Measurements from ENCODE around the gene CDC34.

The CDC34 gene, protein sequence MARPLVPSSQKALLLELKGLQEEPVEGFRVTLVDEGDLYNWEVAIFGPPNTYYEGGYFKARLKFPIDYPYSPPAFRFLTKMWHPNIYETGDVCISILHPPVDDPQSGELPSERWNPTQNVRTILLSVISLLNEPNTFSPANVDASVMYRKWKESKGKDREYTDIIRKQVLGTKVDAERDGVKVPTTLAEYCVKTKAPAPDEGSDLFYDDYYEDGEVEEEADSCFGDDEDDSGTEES

GRCh38 chr19:531753-532560, at the start of gene CDC34:
Gene CDC34 (plus strand): TSS chr19:531760. CDS start chr19:531932, 172 bp downstream.
- no peak for DNase-seq (ENCODE audit: low spot score)

DNA sequence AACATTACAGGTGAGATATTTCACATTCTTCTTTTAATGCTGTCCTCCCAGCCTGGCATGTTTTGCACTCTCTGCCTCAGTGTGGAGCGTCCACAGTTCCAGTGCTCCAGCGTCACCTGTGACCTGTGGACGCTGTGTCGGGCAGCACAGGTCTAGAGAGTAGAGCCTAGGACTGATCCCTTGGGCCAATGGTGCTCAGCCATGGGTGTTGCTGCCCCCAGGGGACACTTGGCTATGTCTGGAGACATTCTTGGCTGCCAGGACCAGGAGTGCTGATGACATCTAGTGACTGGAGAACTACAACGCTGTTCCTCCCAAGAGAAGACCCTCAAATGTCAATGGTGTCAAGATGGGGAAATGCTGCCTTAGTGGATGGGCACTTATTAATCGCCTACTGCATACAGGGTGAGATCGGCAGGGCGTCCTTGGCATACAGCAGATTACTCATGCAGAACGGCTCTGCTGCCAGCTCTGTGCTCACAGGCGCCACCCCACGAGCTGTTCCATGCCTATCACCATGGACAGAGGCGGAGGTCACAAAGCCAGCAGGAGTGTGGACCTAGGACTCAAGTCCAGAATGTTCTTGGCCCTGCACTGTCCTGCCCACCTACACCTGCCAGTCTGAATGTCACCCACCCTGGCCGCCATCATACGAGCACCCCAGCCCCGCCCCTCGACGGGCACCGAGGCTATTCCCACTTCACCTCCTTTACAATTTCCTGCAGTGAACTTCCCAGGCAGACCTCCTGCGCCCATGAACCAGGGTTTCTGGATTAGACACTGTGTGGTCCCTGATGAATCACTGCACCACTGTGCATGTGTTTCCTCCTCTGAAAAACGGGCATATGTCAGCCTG, 49.1 kb upstream of the CDC34 start:
- no peak for DNase-seq (ENCODE audit: low spot score)

- no peak for DNase-seq (ENCODE audit: low spot score)
Measured at GRCh38 chr19:483332-484072, 48.1 kb upstream of the CDC34 start.

- no peak for DNase-seq (ENCODE audit: low spot score)
Measured at GRCh38 chr19:484494-484893, 47.1 kb upstream of the CDC34 start.

GRCh38 chr19:485077-485476, 46.5 kb upstream of the CDC34 start:
- DNase-seq (ENCODE audit: low spot score), result no peak

- DNase-seq (ENCODE audit: low spot score), result no peak
Measured at GRCh38 chr19:485583-486236, 45.9 kb upstream of the CDC34 start.

DNA sequence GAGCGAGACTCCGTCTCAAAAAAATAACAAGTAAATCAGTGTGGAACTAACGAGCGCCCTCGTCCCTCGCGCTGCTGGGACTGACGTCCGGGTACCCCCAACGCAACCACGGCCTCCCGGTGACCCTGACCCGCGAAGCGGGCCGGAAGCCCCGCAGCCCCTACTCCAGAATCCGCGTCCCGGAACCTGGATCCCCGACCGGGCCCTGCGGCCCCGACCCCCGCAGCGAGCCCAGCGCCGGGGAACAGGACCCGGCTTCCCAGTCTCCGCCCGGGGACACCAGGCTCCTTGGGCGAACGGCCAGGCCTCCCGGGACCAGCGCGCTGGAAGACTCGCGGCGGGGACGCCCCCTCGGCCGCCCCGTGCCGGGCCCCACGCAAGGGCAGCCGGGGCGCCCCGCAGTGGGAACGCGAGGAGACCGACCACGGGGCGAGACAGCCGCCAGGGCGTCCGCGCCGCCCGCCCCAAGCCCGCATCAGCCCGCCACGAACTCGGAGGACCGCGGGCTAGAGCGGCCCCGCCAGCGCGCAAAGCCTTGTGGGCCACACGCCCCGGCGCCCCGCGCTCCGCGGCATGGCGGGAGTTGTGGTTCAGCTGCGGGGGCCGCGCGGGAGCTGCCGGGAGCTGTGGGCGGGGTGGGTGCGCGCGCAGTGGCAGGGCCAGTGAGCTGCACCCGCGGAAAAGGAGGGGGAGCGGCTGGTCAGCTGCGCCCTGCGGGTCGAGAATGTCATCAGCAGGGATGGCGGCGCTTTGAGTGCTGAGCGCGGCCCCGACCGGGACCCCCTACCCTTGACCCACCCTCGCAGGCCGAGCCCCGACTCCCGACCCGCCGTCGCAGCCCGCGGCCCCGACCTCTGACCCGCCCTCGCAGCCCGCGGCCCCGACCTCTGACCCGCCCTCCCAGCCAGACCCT, 42.8 kb upstream of the CDC34 start:
- DNase-seq (ENCODE audit: low spot score), result peak; percentile 94

- DNase-seq (ENCODE audit: low spot score), result no peak
Measured at GRCh38 chr19:489418-490196, 42.0 kb upstream of the CDC34 start.

DNA sequence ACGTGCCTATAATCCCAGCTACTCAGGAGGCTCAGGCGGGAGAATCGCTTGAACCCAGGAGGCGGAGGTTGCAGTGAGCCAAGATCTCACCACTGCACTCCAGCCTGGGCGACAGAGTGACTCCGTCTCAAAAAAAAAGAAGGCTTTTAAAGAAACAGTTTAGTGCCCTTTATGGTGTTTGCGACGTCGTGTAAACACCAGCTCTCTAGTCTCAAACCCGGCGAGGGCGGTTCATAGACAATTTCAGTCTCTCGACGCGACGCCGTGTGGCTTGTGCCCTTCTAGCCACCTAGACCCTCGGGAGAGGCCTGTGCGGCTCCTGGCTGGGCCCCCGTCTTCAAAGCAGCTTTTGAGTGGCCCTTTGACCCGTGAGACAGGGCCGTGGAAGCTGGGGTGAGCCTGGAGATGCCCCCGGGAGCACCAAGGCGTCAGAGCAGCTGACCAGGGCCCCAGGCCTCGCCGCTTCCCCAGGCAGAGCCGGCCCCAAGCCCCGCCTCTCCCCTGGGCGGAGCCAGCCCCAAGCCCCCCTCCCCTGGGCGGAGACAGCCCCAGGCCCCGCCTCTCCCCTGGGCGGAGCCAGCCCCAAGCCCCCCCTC, 40.3 kb upstream of the CDC34 start:
- no peak for DNase-seq (ENCODE audit: low spot score)

DNA sequence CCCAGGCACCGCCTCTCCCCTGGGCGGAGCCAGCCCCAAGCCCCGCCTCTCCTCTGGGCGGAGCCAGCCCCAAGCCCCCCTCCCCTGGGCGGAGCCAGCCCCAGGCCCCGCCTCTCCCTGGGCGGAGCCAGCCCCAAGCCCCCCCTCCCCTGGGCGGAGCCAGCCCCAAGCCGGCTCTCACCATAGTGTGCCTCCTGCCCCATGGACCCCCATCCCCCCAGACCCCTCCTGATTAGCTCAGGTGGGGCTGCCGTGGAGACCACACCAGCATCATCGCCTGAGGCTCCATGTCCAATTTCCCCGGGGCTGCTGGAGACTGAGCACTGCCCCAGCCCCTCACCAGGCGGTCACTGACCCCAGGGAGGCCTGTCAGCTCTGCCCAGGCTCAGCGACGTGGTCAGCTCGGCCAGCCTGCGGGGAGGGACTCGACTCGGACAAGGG, 39.4 kb upstream of the CDC34 start:
- no peak for DNase-seq (ENCODE audit: low spot score)

- no peak for DNase-seq (ENCODE audit: low spot score)
Measured at GRCh38 chr19:493391-494170, 38.0 kb upstream of the CDC34 start.

DNA sequence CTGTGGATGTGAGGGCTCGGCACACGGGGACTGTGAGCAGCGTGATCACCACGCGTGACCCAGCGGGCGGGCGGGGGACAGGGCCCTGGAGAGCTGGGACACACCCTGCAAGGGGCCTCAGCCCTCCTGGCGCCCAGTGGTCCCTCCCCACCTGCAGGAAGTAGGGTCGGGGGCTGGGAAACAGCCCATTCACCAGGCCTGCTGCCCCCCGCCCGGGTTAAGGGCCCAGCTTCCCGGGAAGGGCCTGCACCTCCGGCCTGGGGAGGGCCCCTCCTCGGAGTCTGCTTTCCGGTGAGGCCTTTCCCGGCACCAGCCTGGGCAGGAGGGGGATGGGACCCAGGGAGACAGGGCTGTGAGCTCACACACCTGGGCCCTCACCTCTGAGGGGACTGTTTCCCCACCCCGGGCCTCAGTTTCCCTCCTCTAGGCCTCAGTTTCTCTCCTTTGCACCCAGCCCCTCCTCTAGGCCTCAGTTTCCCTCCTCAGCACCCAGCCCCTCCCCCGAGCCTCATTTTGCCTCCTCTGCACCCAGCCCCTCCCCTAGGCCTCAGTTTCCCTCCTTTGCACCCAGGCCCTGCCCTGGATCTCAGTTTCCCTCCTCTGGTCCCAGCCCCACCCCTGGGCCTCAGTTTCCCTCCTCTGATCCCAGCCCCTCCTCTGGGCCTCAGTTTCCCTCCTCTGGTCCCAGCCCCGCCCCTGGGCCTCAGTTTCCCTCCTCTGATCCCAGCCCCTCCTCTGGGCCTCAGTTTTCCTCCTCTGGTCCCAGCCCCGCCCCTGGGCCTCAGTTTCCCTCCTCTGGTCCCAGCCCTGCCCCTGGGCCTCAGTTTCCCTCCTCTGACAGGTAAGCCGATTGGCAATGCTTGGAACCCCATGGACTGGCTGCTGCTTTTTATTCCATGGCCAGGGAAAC, 37.1 kb upstream of the CDC34 start:
- DNase-seq (ENCODE audit: low spot score), result no peak

GRCh38 chr19:495081-495401, 36.5 kb upstream of the CDC34 start:
- no peak for DNase-seq (ENCODE audit: low spot score)

GRCh38 chr19:495402-496111, 36.0 kb upstream of the CDC34 start:
- no peak for DNase-seq (ENCODE audit: low spot score)

GRCh38 chr19:496112-496665, 35.4 kb upstream of the CDC34 start, which contains the start of gene MADCAM1:
Gene MADCAM1 (plus strand): TSS chr19:496486. CDS start chr19:496500, 14 bp downstream.
- no peak for DNase-seq (ENCODE audit: low spot score)

- no peak for DNase-seq (ENCODE audit: low spot score)
Measured at GRCh38 chr19:496986-497385, 34.6 kb upstream of the CDC34 start.

Measured in CD4-positive, alpha-beta T cell treated with Interleukin-6 at 100 ng/mL for 8 hours (primary cell).